Lung (tissue), 12 donors: ENCODE measurements around the gene TRIM7. TPM values are rescaled to one million over a fixed set of nuclear protein-coding genes. Genes with fewer than 3 reads are reported as not detected.

ENCODE experiments used
- ATAC-seq: fragments of 200-7000 bp; cut with Tn5 transposase; one replicate; pipeline ENCODE4 v1.9.1; 2020; ENCODE audit warnings: moderate number of reproducible peaks; ENCODE audit not compliant: insufficient read depth, low FRiP score
- DNase-seq, 3 donors: peaks; one replicate each; pipeline ENCODE4 v3.0.0-alpha.2; 2013 to 2017
- H3K27ac ChIP-seq, 2 donors: one replicate each; pipeline ENCODE4 v1.5.1; 2013; ENCODE audit warnings: mild to moderate bottlenecking in 2 of 2, moderate library complexity in 2 of 2, control low read depth in 1 of 2, inconsistent platforms in 1 of 2, low read depth in 1 of 2, low read length in 1 of 2
- H3K27me3 ChIP-seq, 3 donors: one replicate each; pipeline ENCODE4 v1.5.1; 2013; ENCODE audit warnings: low read length in 2 of 3; ENCODE audit not compliant: control insufficient read depth in 3 of 3, insufficient read depth in 3 of 3
- H3K36me3 ChIP-seq, 4 donors: one replicate each; pipeline ENCODE4 v1.5.1; 2013; ENCODE audit warnings: low read length in 4 of 4, mild to moderate bottlenecking in 1 of 4, moderate library complexity in 1 of 4; ENCODE audit not compliant: control insufficient read depth in 4 of 4, insufficient read depth in 4 of 4
- H3K4me1 ChIP-seq, 5 donors: one replicate each; pipeline ENCODE4 v1.5.1; 2013; ENCODE audit warnings: low read length in 5 of 5, mild to moderate bottlenecking in 2 of 5, moderate library complexity in 1 of 5; ENCODE audit not compliant: control insufficient read depth in 5 of 5, insufficient read depth in 5 of 5
- H3K4me3 ChIP-seq: one replicate; pipeline ENCODE4 v1.5.1; 2013; ENCODE audit warnings: mild to moderate bottlenecking, control low read depth, moderate library complexity
- H3K9ac ChIP-seq, 2 donors: one replicate each; pipeline ENCODE4 v1.5.1; 2013; ENCODE audit warnings: low read length in 2 of 2, control low read depth in 1 of 2; ENCODE audit not compliant: insufficient read depth in 1 of 2
- H3K9me3 ChIP-seq, 4 donors: one replicate each; pipeline ENCODE4 v1.5.1; 2013; ENCODE audit warnings: low read length in 3 of 4, mild to moderate bottlenecking in 1 of 4, moderate library complexity in 1 of 4; ENCODE audit not compliant: control insufficient read depth in 4 of 4, insufficient read depth in 3 of 4
- WGBS, 2 donors: extraction: QIAGEN DNeasy Blood & Tissue Kit; methylation state at CpG; one replicate each; pipeline ENCODE4 v1.1.7; 2013; 5-methylcytosine and 5-hydroxymethylcytosine counted together
- polyA plus RNA-seq, 2 donors: library from polyadenylated mRNA; stranded (reverse); fragments of 200-250 nt; gene quantifications; one replicate each; pipeline ENCODE4 v1.2.1, GENCODE V29; 2013
- total RNA-seq, 2 donors: library from RNA; depleted of rRNA in 1 of 2; stranded (reverse); fragments of >200 nt in 1 of 2; gene quantifications; one replicate each; pipeline ENCODE4 v1.2.1, GENCODE V29; 2014 to 2021
- TF ChIP-seq, protein P1 (sequence below): IDR thresholded peaks from 2 replicates; pipeline ENCODE4 v1.5.1; 2012; ENCODE audit warnings: mild to moderate bottlenecking; ENCODE audit errors: control extremely low read depth, extremely low read depth
- donor health status: control.
- donor health status: control.
- donor health status: Bipolar disorder and iron deficiency.
- donor health status: healthy.
- donor health status: DM: yes; HTN: yes; CAD: no.

TRIM7 gene
- total and polyA plus RNA-seq, 4 donors = 0.46 to 3.8 (median 2.4) TPM

DNA sequence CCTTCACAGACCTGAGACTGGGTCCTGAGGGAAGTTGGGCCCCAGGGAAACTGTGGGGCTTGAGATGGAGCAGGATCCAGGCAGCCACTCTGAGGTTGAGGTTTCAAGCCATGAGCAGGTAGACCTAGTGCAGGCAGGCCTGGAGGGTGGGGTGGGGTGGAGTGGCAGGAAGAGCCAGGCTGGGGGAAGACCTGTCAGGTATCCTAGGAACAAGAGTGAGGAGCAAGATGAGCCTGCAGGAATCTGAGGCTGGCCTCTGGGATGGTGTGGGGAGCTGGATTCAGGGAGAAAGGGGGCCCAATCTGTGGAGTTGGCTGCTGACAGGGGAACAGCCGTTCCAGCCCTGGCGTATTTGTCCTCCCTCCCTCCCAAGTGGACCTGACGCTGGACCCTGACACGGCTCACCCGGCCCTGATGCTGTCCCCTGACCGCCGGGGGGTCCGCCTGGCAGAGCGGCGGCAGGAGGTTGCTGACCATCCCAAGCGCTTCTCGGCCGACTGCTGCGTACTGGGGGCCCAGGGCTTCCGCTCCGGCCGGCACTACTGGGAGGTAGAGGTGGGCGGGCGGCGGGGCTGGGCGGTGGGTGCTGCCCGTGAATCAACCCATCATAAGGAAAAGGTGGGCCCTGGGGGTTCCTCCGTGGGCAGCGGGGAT, 28.9 kb upstream of the TRIM7 start:
- TF ChIP-seq, protein P1, sequence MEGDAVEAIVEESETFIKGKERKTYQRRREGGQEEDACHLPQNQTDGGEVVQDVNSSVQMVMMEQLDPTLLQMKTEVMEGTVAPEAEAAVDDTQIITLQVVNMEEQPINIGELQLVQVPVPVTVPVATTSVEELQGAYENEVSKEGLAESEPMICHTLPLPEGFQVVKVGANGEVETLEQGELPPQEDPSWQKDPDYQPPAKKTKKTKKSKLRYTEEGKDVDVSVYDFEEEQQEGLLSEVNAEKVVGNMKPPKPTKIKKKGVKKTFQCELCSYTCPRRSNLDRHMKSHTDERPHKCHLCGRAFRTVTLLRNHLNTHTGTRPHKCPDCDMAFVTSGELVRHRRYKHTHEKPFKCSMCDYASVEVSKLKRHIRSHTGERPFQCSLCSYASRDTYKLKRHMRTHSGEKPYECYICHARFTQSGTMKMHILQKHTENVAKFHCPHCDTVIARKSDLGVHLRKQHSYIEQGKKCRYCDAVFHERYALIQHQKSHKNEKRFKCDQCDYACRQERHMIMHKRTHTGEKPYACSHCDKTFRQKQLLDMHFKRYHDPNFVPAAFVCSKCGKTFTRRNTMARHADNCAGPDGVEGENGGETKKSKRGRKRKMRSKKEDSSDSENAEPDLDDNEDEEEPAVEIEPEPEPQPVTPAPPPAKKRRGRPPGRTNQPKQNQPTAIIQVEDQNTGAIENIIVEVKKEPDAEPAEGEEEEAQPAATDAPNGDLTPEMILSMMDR = no peak
- H3K9ac ChIP-seq = no peak overlapping the region
- no peaks in the 10 kb centered on the region for H3K9me3 ChIP-seq
- DNase-seq (no peak), ATAC-seq (no peak)
- WGBS, 2 donors = 93% methylated on average over 23 to 24 of the region's 24 CpGs
- no peaks in the 10 kb centered on the region for H3K27me3 ChIP-seq
- no peak overlapping the region for H3K4me3 ChIP-seq
- no peak overlapping the region for H3K27ac ChIP-seq
- H3K36me3 ChIP-seq = peaks cover 38 to 74% (median 61%) of the 10 kb centered on the region in 4 donors
- peaks cover 0 to 1% (median 0%) of the 10 kb centered on the region in 5 donors for H3K4me1 ChIP-seq

DNA sequence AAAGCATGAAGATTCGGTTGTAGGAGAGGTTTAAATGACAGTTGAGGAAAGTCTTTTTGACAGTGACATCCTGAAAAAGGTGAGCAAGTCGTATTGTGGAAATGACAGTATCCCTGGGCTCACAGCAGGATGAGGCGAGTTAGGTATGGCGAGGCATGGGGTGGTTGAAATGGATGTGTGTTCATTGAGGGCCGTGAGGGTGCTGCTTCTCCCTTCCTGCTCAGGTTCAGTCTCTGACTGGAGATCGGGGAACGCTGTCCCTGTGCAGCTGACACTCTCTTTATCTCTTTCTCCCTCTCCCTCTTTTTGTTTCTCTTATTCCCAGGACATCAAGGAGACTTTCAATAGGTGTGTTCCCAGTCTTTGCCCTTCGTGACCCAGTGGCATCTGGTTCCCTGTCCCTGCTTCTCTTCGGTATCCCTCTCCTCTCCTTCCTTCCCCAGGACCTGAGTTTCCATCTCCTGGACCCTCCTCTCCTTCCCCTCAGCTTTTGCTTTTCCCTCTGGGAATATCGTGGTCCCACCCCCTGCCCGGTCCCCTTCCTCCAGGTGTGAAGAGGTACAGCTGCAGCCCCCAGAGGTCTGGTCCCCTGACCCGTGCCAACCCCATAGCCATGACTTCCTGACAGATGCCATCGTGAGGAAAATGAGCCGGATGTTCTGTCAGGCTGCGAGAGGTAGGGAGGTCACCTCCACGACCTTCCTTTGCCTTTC, 28.2 kb upstream of the TRIM7 start:
- DNase-seq = no peak
- no peak overlapping the region for H3K9ac ChIP-seq
- no peak for ATAC-seq
- no peaks in the 10 kb centered on the region for H3K27me3 ChIP-seq
- H3K4me3 ChIP-seq = no peak overlapping the region
- peaks cover 33 to 68% (median 55%) of the 10 kb centered on the region in 4 donors for H3K36me3 ChIP-seq
- TF ChIP-seq, protein P1 = no peak
- H3K4me1 ChIP-seq = no peaks in the 10 kb centered on the region
- H3K9me3 ChIP-seq = no peaks in the 10 kb centered on the region
- 85 to 86% methylated on average over 16 of the region's 16 CpGs for WGBS, 2 donors
- H3K27ac ChIP-seq = no peak overlapping the region

DNA sequence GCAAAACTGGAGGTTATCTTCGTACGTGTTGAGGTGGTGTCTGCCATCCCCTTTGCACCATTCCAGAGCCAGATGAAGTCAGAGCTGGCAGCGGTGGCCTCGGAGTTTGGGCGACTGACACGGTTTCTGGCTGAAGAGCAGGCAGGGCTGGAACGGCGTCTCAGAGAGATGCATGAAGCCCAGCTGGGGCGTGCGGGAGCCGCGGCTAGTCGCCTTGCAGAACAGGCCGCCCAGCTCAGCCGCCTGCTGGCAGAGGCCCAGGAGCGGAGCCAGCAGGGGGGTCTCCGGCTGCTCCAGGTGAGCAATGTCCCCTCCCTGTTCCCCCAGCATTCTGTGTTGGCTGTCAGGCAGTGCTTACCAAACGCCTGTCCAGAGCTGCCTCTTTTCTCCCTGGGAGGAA, 27.6 kb upstream of the TRIM7 start:
- Histone ChIP-seq H3K27me3 (no peaks in the 10 kb centered on the region), H3K36me3 (peaks cover 26 to 63% (median 49%) of the 10 kb centered on the region in 4 donors), H3K9ac (no peak overlapping the region), H3K4me3 (no peak overlapping the region), H3K27ac (peak overlapping the region in 1 of 2 donors; percentile 32), H3K9me3 (no peaks in the 10 kb centered on the region), H3K4me1 (no peaks in the 10 kb centered on the region)
- TF ChIP-seq, protein P1 = no peak
- ATAC-seq (no peak), DNase-seq (no peak)
- WGBS, 2 donors = 86 to 90% methylated on average over 18 of the region's 18 CpGs
